ENCODE measurements around the gene MVD. TPM values are rescaled to one million over a fixed set of nuclear protein-coding genes. Genes with fewer than 3 reads are reported as not detected.

MVD gene
- total RNA-seq, 1 donor from 2014 or later: 76.2 TPM

DNA sequence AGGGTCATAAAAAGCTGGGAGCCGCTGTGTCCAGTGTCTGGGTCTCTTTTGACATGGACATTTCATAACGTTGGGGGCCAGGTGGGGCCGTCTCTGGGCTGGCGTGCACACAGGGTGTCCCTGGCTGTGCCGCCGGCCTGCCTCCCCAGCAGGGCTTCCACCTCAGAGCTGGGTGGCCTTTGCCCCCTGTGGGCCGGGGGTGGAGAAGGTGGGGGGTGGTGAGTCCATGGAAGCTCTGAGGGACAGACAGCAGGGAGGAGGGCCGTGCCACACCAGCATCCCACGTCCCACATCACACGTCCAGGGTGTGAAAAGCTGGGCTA, 24.3 kb upstream of the MVD start:
- TF ChIP-seq, protein P1, sequence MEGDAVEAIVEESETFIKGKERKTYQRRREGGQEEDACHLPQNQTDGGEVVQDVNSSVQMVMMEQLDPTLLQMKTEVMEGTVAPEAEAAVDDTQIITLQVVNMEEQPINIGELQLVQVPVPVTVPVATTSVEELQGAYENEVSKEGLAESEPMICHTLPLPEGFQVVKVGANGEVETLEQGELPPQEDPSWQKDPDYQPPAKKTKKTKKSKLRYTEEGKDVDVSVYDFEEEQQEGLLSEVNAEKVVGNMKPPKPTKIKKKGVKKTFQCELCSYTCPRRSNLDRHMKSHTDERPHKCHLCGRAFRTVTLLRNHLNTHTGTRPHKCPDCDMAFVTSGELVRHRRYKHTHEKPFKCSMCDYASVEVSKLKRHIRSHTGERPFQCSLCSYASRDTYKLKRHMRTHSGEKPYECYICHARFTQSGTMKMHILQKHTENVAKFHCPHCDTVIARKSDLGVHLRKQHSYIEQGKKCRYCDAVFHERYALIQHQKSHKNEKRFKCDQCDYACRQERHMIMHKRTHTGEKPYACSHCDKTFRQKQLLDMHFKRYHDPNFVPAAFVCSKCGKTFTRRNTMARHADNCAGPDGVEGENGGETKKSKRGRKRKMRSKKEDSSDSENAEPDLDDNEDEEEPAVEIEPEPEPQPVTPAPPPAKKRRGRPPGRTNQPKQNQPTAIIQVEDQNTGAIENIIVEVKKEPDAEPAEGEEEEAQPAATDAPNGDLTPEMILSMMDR (conservative IDR thresholded peaks at IDR 0.05; ENCODE audit: low read depth, low read length): no peak
- no peak for DNase-seq (ENCODE audit: low read depth)
- H3K4me3 ChIP-seq (ENCODE audit: low read depth, low read length): no peak overlapping the region

DNA sequence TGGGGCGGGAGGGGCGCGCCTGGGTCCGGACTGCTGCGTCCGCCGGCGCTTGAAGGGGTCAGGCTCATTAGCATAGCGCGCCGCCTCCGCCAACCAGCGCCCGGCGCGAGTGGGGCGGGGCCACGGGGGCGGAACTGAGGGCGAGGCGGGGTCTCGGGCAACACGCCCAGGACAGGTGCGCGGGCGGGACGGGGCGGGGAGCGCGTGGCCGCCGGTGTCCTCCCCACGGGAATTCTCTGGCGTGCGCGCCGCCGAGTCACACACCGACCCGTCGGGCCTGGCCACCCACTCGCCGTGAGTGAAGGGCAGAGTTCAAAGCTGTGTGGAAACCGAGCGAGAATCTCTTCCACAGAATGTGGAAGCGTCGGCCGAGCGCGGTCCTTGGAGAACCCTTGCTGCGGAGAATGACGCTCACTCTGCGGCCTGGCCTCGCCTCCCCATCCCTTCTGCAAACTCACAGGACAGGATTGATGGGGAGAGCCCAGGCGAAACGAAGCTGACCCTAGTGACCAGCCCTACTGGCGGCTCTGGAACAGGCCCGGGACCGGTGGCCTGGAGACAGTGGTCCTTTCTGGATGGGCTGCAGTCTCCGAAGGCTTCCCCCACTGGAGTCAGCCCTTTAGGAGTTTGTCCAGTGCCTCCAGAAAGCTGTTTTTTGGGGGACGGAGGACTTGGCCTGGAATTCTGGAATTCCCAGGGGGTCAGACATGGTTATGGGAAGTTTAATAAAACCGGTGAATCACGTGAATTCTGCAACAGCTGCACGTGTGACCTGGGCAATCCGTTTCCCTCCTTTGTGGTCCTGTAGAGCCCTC, 23.8 kb upstream of the MVD start, which contains the start of gene SNAI3:
Gene SNAI3, minus strand, starts transcription at position 69 of the 815 bp plus-strand sequence. CDS start 101 bp downstream, outside the sequence.
- no peak for DNase-seq (ENCODE audit: low read depth)
- TF ChIP-seq, protein P1 (conservative IDR thresholded peaks at IDR 0.05; ENCODE audit: low read depth, low read length): no peak

GRCh38 chr16:88686062-88686438, 23.2 kb upstream of the MVD start:
- peak overlapping the region; percentile 59 for H3K4me3 ChIP-seq (ENCODE audit: low read depth, low read length)
- TF ChIP-seq, protein P1 (conservative IDR thresholded peaks at IDR 0.05; ENCODE audit: low read depth, low read length): no peak
- DNase-seq (ENCODE audit: low read depth): no peak

More for the DNA sequence above, 23.8 kb upstream of the MVD start, which contains the start of gene SNAI3:
- peak within 1 kb of the TSS; percentile 59 for H3K4me3 ChIP-seq (ENCODE audit: low read depth, low read length)

DNA sequence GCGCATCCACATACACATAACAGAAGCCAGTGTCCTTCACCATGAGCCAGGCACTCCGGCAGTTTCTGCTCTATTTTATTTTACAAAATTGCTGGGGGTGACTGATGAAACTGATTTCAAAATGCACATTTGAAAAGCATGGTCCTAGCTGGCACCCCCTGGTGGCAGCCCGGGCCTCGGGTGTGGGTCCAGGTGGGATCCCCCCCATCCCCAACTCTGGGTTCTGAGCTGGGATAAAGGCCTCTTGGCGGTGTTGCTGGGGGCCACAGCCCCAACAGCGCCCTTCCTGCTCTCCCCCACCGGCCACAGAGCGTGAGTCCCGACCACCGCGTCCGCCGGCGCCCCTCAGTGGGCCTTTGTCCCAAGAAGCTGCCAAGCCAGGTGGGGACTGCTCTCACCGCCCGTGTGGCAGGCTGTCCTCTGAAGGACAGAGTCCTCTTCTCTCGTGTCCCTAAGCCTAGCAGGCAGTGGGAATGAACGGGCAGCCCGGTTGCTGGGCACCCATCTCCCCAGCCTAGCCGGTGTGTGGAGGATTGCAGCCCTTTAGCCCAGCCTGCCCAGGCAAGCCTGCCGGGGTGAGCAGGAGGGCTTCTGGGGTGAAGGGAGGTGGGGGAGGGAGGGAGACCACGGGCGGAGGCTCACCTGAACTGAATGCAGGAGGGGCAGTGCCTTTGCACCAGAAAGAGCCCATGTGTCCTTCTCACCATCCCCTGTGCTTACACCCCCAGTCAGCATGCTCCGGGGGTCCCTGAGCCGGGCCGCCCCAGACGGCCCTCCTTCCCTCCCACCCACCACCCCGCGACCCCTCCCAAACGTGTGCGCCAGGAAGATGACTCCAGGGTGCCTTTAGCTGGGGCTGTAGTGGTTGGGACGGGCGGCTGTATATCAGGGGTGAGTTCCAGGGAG, 22.5 kb upstream of the MVD start:
- TF ChIP-seq, protein P1 (conservative IDR thresholded peaks at IDR 0.05; ENCODE audit: low read depth, low read length): peak; percentile 72
- H3K4me3 ChIP-seq (ENCODE audit: low read depth, low read length): peak overlapping the region; percentile 59
- DNase-seq (ENCODE audit: low read depth): no peak

DNA sequence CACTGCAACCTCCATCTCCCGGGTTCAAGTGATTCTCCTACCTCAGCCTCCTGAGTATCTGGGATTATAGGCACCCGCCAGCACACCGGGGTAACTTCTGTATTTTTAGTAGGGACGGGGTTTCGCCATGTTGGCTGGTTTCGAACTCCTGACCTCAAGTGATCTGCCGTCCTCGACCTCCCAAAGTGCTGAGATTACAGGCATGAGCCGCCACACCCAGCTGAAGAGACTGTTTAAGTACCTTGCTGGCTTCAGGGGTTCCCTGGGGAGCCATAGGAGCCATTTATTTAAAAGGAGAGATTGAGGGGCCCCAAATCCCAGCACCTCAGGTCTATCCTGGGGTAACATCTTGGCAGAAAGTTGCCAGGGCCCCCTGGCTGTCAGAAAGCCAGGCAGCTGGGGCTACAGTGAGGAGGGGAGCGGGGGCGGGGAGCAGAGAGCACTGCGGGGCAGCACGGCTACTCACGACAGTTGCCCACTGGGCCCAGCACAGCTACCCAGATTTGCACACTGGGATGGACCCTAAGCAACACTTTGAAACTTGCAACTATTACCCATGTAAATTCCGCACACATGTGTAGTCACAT, 21.8 kb upstream of the MVD start:
- H3K4me3 ChIP-seq (ENCODE audit: low read depth, low read length): no peak overlapping the region
- TF ChIP-seq, protein P1 (conservative IDR thresholded peaks at IDR 0.05; ENCODE audit: low read depth, low read length): no peak
- no peak for DNase-seq (ENCODE audit: low read depth)

DNA sequence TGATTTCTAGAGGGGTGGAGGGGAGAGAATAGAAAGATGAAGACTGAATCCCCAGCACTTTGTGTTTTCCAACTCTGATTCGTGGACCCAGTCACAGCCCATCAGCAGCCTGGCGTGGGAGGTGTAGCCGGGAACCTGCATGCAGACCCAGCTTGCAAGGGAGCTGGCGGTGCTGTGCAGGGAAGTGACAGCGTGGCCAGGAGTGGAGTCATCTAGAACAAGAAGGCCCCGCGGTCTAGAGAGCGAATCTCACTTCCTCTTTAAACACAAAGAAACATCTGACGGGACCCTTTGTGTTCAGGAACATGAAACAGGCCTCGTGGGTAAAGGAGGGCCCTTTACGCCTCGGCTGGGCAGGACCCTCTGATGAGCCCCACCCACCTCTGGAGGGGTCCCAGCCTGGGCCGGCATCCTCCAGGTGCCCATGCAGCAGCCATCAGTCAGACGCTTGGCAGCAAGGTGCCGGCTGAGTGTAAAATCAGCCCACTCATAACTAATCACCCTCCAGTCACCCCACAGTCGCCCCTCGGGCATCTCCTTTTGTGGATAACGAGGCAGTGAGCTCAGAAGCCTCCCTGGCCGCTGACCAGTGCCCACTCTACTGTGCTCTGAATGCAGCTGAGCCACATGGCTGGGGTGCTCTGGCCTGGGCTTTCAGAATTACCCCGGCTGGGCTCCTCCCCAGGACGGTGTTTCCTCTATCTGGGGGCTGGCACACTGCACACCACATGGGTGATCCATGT, 19.0 kb upstream of the MVD start:
- TF ChIP-seq, protein P1 (conservative IDR thresholded peaks at IDR 0.05; ENCODE audit: low read depth, low read length): no peak
- H3K4me3 ChIP-seq (ENCODE audit: low read depth, low read length): no peak overlapping the region
- no peak for DNase-seq (ENCODE audit: low read depth)
